ENCODE measurements around the gene GRB10. TPM values are rescaled to one million over a fixed set of nuclear protein-coding genes. Genes with fewer than 3 reads are reported as not detected.
"Not testable (repeated sequence)": the region's sequence is repeated elsewhere in the genome, so short reads cannot be mapped to it uniquely, and the experiment has no call there.

Gene GRB10
- total and polyA plus RNA-seq, 2 donors, result 42.3 to 44.3 TPM

DNA sequence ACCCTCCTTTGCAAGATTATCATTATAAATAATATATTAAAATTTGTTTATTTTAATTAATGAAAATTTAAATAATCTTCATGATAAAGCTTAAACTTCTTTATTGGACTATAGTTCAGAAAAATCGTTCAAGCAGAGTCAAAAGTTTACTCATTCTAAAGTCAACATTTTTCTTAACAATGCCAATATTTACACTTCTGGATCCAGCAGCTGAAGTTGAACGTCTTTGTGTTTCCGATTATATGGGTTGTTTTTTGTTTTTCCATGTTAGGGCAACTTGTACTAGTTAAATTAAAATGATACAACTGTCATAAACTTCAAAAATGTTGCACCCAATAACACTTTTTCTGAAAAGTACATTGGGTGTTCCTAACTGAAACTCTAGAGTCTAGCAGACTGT lies 43.8 kb downstream of the GRB10 start:
- DNase-seq (ENCODE audit: extremely low spot score), result no peak
- H3K4me1 ChIP-seq (ENCODE audit: insufficient read depth), result peaks cover 2% of the 10 kb centered on the region
- no peak overlapping the region for H3K27ac ChIP-seq (ENCODE audit: low read depth)
- H3K4me3 ChIP-seq (ENCODE audit: low read depth, low read length), result no peak overlapping the region
- H3K36me3 ChIP-seq (ENCODE audit: insufficient read depth), result no peaks in the 10 kb centered on the region
- WGBS, result 37% methylated on average over 3 of the region's 3 CpGs

DNA sequence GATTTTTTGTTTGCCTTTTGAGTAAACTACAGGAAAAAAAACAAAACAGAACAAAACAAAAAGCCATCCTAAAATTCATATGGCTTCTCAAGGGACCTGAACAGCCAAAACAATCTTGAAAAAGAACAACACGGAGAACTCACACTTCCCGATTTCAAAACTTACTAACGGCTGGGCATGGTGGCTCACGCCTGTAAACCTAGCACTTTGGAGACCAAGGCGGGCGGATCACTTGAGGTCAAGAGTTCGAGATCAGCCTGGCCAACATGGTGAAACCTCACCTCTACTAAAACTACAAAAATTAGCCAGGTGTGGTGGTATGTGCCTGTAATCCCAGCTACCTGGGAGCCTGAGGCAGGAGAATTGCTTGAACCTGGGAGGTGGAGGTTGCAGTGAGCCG lies 46.9 kb downstream of the GRB10 start:
- not testable (repeated sequence) for H3K4me1 ChIP-seq (ENCODE audit: insufficient read depth); H3K4me3 ChIP-seq (ENCODE audit: low read depth, low read length); H3K36me3 ChIP-seq (ENCODE audit: insufficient read depth); H3K27ac ChIP-seq (ENCODE audit: low read depth); DNase-seq (ENCODE audit: extremely low spot score)
- 97% methylated on average over 8 of the region's 8 CpGs for WGBS

DNA sequence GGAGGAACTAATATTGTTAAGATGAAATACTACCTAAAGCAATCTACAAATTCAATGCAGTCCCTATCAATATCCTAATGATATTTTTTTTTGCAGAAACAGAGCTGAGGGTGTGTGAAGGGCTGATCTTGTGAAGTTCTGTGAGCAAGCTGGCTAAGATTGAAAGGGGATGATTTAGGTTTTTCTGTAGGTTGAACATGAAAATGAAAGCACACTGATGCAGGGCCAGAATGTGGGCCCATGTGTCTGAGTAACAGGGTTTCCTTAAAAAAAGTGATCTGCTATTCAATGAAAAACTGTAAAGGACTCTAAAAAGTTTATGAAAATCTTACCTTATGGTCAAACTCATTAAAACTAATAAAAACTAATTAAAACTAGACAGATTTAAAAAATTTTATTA lies 47.4 kb downstream of the GRB10 start:
- Histone ChIP-seq H3K27ac (ENCODE audit: low read depth) (no peak overlapping the region), H3K36me3 (ENCODE audit: insufficient read depth) (no peaks in the 10 kb centered on the region), H3K4me3 (ENCODE audit: low read depth, low read length) (no peak overlapping the region), H3K4me1 (ENCODE audit: insufficient read depth) (no peaks in the 10 kb centered on the region)
- DNase-seq (ENCODE audit: extremely low spot score), result no peak

DNA sequence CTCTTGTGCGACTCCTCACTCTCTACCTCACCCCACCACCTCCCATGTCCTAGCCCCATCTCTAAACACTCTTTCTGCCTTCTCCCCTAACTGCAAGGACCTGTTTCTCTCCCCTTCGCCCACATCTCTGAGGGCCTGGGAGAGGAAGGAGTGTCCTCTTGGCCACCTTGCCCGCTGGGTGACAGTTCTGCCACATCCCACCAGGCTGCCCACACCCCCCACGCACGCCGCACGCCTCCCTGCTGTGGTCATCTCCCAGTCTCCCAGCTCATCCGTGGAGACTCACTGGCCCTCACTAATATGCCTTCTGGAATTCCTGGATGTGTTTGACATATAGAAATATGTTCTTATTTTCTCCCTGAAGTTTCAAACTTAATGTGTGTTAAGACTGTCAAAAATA lies 48.5 kb downstream of the GRB10 start:
- H3K4me1 ChIP-seq (ENCODE audit: insufficient read depth), result no peaks in the 10 kb centered on the region
- H3K36me3 ChIP-seq (ENCODE audit: insufficient read depth), result no peaks in the 10 kb centered on the region
- no peak overlapping the region for H3K4me3 ChIP-seq (ENCODE audit: low read depth, low read length)
- 95% methylated on average over 8 of the region's 8 CpGs for WGBS
- no peak for DNase-seq (ENCODE audit: extremely low spot score)
- H3K27ac ChIP-seq (ENCODE audit: low read depth), result no peak overlapping the region

DNA sequence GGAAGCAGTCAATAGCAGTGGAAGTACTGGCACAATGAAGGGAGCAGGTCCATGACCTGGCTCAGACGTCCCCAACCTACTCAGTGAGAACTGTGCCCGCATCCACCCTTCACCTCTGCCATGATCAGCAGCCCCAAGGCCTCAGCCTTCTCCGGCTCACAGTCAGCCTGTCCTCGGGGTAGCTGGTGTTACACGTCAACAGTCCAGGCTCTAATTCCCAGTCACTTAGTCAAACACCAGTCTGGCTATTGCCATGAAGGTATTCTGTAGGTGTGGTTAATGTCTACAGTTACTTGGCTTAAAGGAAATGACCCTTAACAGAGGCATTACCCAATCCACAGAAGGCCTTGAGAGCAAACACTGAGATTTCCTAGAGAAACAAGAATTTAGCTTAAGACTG lies 49.1 kb downstream of the GRB10 start:
- Histone ChIP-seq H3K4me1 (ENCODE audit: insufficient read depth) (no peaks in the 10 kb centered on the region), H3K27ac (ENCODE audit: low read depth) (no peak overlapping the region), H3K36me3 (ENCODE audit: insufficient read depth) (no peaks in the 10 kb centered on the region), H3K4me3 (ENCODE audit: low read depth, low read length) (no peak overlapping the region)
- no peak for DNase-seq (ENCODE audit: extremely low spot score)
- 75% methylated on average over 5 of the region's 5 CpGs for WGBS

DNA sequence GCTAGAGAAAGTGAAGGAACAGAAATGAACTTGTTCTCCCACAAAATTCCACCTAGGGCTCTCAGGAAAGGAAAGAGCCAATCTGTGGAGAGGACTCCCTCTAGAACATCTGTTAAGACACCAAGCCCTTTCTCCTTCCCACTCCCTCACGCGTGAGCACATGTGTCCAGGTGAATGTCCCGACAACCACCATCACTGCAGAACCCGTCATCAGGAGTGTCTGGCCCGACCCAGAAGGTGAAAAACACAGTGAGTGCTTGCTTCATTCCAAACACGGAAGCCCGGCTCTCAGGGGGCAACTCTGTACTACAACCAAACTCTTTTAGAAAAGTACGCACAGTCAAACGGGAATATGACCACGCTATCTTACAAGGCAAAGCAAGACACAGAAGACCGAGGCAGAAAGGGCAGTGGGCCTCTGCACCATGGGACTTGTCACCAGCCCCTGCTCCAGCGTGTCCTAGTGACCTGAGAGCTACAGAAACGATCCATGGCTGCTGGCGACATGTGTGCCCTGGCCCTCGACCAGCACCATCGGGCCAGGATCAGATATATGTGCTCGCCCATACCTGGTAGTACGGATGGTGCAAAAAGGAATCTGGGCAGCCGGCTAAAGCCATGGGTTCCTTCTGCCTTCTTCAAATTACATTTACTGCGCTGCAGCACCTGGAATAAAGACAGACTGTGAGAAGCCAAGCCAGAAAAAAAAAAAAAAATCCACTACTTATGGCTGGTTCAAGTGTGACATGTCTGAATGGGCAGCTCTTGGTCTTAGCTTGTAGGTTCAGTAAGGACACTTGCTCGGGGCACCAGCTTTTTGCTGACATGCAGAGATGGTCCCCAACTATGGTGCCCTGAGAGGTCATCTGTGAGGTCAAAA lies 50.8 kb downstream of the GRB10 start:
- 96% methylated on average over 21 of the region's 21 CpGs for WGBS

DNA sequence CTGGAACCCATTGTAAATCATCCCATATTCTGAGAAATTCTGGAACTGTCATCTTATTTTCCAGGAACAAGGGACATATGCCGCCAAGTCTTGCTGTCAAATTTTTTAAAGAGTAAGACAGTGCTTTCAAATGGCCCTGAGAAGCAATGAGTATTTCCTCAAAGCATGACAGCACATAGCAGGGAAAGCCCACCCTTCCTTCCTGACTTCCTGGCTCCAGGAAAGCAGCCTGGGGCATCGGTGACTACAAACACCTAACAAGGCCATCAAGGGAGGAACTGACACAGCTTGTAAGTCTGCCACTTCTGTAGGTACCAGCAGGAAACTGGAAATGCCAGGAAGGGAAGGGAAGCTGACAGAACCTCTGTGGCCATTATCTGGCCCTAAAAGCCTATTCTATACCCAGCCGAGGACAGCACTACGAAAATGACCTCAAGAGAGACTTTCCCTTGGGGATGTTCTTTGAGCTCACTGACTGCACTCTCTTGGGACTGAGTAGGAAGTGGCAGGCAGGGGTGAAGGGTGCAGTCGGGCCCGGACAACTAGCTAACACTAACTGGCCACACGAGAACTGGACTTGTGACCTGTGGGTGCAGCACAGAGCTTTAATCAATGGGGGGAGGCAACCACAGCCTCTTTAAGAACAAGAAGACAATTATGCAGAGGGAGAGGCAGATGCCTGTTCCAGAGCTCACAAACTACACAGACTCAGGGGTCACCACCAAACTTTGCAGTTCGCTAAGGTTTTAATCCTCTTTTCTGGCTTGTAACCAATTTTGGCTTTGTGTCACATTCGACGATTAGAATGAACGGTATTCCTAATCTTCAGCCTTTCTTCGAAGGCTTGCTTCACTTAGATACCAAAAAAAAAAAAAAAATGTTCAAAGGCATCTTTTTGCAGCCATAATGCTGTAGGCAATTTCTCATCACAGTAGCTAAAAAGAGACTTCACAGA lies 52.0 kb downstream of the GRB10 start:
- Histone ChIP-seq H3K27ac (ENCODE audit: low read depth) (no peak overlapping the region), H3K36me3 (ENCODE audit: insufficient read depth) (no peaks in the 10 kb centered on the region), H3K4me3 (ENCODE audit: low read depth, low read length) (no peak overlapping the region), H3K4me1 (ENCODE audit: insufficient read depth) (no peaks in the 10 kb centered on the region)
- no peak for DNase-seq (ENCODE audit: extremely low spot score)
- WGBS, result 52% methylated on average over 12 of the region's 12 CpGs

More for the DNA sequence above, 50.8 kb downstream of the GRB10 start:
- Histone ChIP-seq H3K27ac (ENCODE audit: low read depth) (no peak overlapping the region), H3K4me3 (ENCODE audit: low read depth, low read length) (no peak overlapping the region), H3K4me1 (ENCODE audit: insufficient read depth) (no peaks in the 10 kb centered on the region), H3K36me3 (ENCODE audit: insufficient read depth) (no peaks in the 10 kb centered on the region)
- no peak for DNase-seq (ENCODE audit: extremely low spot score)

DNA sequence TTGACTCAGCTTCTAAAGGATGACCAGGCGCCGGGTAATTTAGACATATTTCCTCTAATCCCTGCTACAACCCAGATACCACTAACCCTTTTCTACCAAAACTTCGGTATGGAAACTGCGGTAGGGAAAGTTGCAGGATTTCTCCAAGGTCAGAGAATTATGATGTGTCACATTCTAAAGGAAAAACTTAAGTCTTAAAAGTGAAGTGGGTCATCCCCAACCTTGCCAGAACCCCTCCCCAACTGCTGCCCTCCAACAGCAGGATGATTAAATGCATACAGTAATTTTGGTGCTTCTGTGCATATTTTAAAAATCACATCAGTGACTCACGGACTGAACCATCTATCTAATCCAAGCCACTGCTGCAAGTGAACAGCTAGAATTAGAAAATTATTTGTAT lies 52.7 kb downstream of the GRB10 start:
- WGBS, result 36% methylated on average over 5 of the region's 5 CpGs
- no peak for DNase-seq (ENCODE audit: extremely low spot score)
- H3K4me1 ChIP-seq (ENCODE audit: insufficient read depth), result no peaks in the 10 kb centered on the region
- no peaks in the 10 kb centered on the region for H3K36me3 ChIP-seq (ENCODE audit: insufficient read depth)
- H3K4me3 ChIP-seq (ENCODE audit: low read depth, low read length), result no peak overlapping the region
- no peak overlapping the region for H3K27ac ChIP-seq (ENCODE audit: low read depth)

DNA sequence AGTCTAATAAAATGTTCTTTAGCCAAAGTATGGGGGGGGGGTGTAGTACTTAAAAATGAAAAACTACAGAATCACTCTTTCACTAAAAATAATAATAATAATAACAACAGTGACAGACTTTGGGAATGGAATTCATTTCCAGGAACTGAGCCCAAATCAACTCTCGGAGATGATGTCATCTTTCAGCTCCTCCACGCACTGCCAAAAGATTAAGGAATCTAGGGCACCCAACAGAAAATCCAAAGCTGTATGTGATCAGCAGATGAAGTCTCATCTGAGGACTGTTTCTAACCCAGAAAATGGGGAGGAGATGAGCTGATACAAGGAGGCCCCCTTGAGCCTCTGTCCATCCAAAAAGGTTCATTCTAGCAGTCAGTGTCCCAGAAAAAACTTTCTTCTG lies 54.5 kb downstream of the GRB10 start:
- Histone ChIP-seq H3K36me3 (ENCODE audit: insufficient read depth) (no peaks in the 10 kb centered on the region), H3K27ac (ENCODE audit: low read depth) (no peak overlapping the region), H3K4me1 (ENCODE audit: insufficient read depth) (no peaks in the 10 kb centered on the region), H3K4me3 (ENCODE audit: low read depth, low read length) (no peak overlapping the region)
- DNase-seq (ENCODE audit: extremely low spot score), result no peak
- 18% methylated on average over 2 of the region's 2 CpGs for WGBS

DNA sequence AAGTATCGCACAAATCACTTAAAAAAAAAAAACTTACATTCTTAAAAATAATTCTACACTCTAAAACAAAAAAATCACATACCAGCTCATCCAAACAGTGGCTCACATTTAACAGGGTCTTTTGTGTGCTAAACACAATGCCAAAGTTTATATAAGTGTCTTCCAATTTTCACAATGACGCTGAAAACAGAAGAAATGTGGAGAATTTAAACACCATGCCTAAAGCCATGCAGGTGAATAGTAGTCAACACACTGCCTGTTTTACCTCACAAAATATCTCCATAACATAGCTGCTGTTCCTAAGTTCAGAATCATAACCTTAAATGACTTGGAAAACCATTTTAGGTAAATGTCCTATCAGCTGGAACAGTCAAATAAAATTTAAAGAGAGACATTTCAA lies 55.0 kb downstream of the GRB10 start:
- Histone ChIP-seq H3K36me3 (ENCODE audit: insufficient read depth) (no peaks in the 10 kb centered on the region), H3K4me3 (ENCODE audit: low read depth, low read length) (no peak overlapping the region), H3K4me1 (ENCODE audit: insufficient read depth) (no peaks in the 10 kb centered on the region), H3K27ac (ENCODE audit: low read depth) (no peak overlapping the region)
- DNase-seq (ENCODE audit: extremely low spot score), result no peak
- WGBS, result 66% methylated on average over 2 of the region's 2 CpGs

DNA sequence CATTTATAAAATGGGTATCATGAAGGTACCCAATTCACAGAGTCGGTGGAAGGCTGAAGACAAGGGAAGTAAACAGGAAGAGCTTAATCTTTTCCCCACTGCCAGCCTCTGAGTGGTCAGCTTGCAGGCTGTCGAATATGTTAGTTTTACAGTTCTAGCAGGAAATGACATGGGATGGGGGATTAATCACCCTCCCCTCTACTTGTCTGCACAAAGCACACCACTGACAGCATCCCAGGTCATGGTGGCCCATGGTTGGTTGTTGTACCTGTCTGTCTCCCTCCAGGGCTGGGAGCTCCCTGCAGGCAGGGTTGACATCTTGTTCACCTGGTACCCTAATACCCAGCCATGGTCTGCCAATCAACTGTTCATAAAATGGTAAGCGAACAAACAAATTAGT lies 55.6 kb downstream of the GRB10 start:
- Histone ChIP-seq H3K27ac (ENCODE audit: low read depth) (no peak overlapping the region), H3K36me3 (ENCODE audit: insufficient read depth) (no peaks in the 10 kb centered on the region), H3K4me3 (ENCODE audit: low read depth, low read length) (no peak overlapping the region), H3K4me1 (ENCODE audit: insufficient read depth) (no peaks in the 10 kb centered on the region)
- no peak for DNase-seq (ENCODE audit: extremely low spot score)
- WGBS, result 80% methylated on average over 3 of the region's 3 CpGs

DNA sequence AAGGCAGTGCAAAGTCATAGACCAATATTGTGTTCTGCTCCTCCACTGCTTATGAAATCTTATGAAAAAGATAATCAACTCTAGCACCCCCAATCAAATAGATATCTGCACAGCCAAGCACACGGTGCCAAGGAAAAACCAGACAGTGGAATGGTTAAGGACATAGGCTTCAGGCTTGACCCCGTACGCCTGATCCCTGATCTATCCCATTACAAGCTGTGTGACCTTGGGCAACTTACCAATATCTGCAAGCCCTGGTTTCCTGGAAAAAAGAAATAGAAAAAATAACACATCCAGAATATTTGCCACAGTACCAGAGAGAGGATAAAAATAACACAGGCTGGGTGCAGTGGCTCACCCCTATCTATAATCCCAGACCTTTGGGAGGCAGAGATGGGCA lies 56.9 kb downstream of the GRB10 start:
- H3K27ac ChIP-seq (ENCODE audit: low read depth), result no peak overlapping the region
- H3K4me3 ChIP-seq (ENCODE audit: low read depth, low read length), result no peak overlapping the region
- no peaks in the 10 kb centered on the region for H3K4me1 ChIP-seq (ENCODE audit: insufficient read depth)
- H3K36me3 ChIP-seq (ENCODE audit: insufficient read depth), result no peaks in the 10 kb centered on the region
- no peak for DNase-seq (ENCODE audit: extremely low spot score)
- WGBS, result 78% methylated on average over 3 of the region's 3 CpGs

DNA sequence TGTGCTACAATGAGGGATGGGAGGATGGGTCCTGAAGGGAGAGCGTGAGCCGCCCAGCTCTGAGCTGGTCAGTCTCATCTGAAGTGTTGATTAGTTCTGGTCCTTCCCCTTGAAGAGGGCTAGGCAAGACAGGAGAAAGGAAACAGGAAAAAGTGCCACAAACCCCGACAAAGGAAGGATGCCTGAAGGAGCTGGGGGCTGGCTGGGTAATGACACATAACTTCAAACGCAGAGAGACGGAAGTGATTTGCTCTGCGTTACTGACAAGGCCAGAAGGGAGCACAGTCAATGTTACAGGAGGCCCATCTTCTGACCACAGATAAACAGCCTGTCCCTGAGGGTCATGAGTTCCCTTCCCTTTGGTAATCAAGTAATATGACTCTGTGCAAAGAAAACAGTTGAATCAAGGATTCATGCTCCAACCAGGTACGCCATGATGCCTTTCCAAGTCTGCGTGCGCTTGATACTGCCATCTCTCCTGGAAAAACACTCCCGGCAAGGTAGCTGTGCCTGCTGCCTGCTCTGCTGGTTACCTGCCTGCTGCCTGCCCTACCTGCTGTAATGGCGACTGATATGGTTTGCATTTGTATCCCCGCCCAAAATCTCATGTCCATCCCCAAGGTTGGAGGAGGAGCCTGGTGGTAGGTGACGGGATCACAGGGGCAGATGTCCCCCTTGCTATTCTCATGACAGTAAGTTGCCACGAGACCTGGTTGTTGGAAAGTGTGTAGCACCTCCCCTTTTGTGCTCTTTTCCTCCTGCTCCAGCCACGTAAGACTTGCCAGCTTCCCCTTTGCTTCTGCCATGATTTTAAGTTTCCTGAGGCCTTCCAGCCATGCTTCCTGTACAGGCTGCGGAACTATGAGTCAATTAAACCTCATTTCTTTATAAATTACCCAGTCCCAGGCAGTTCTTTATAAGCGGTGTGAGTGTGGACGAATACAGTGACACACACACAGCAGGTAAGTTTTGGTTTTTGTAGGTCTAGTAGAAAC lies 57.9 kb downstream of the GRB10 start:
- H3K4me1 ChIP-seq (ENCODE audit: insufficient read depth), result peaks cover under 1% of the 10 kb centered on the region
- DNase-seq (ENCODE audit: extremely low spot score), result no peak
- no peaks in the 10 kb centered on the region for H3K36me3 ChIP-seq (ENCODE audit: insufficient read depth)
- 89% methylated on average over 18 of the region's 18 CpGs for WGBS
- no peak overlapping the region for H3K27ac ChIP-seq (ENCODE audit: low read depth)
- H3K4me3 ChIP-seq (ENCODE audit: low read depth, low read length), result no peak overlapping the region

Measured in urinary bladder (tissue), 4 donors.